Measurements from ENCODE around the gene NME7. TPM values are rescaled to one million over a fixed set of nuclear protein-coding genes. Genes with fewer than 3 reads are reported as not detected.

Gene NME7
- total and polyA plus RNA-seq, 4 donors = 7.8 to 26.5 (median 9.4) TPM

- 99% methylated on average over 2 of the region's 2 CpGs for WGBS
- DNase-seq (ENCODE audit: low spot score) = no peak
- H3K27me3 ChIP-seq (ENCODE audit: control insufficient read depth in 4 of 4, insufficient read depth in 4 of 4, low read length in 3 of 4) = no peaks in the 10 kb centered on the region
- H3K27ac ChIP-seq (ENCODE audit: low read depth in 1 of 2, low read length in 2 of 2) = no peak overlapping the region
- H3K4me3 ChIP-seq (ENCODE audit: low read depth in 1 of 3, low read length in 3 of 3) = no peak overlapping the region
- no peak overlapping the region for H3K9ac ChIP-seq (ENCODE audit: low read depth in 1 of 2, low read length in 2 of 2)
- no peaks in the 10 kb centered on the region for H3K9me3 ChIP-seq (ENCODE audit: control insufficient read depth in 4 of 4, low read length in 3 of 4)
- TF ChIP-seq HNF4G (IDR thresholded peaks at IDR 0.05) (no peak), RXRA (IDR thresholded peaks at IDR 0.05) (no peak), YY1 (IDR thresholded peaks at IDR 0.05) (no peak), EGR1 (IDR thresholded peaks at IDR 0.05; ENCODE audit: low read depth in 2 of 2) (no peak), REST (IDR thresholded peaks at IDR 0.05) (no peak), GABPA (IDR thresholded peaks at IDR 0.05 in 1 of 2, conservative IDR thresholded peaks at IDR 0.05 in 1 of 2) (no peak), TAF1 (conservative IDR thresholded peaks at IDR 0.05) (no peak), NR2F2 (IDR thresholded peaks at IDR 0.05) (no peak), RAD21 (IDR thresholded peaks at IDR 0.05) (no peak), ATF3 (IDR thresholded peaks at IDR 0.05) (no peak), CTCF (IDR thresholded peaks at IDR 0.05; ENCODE audit: low read depth, low read length, missing input control) (no peak), FOXA1 (IDR thresholded peaks at IDR 0.05) (no peak), SP1 (IDR thresholded peaks at IDR 0.05) (no peak), HNF4A (conservative IDR thresholded peaks at IDR 0.05) (no peak), FOXA2 (IDR thresholded peaks at IDR 0.05) (no peak)
- no peaks in the 10 kb centered on the region for H3K4me1 ChIP-seq (ENCODE audit: control insufficient read depth in 4 of 4, insufficient read depth in 4 of 4, low read length in 3 of 4)
- H3K36me3 ChIP-seq (ENCODE audit: control insufficient read depth in 4 of 4, insufficient read depth in 3 of 4, low read depth in 1 of 4, low read length in 3 of 4) = peaks cover 0 to 3% (median 0%) of the 10 kb centered on the region in 4 donors
Measured at GRCh38 chr1:169308313-169309039, 59.1 kb downstream of the NME7 start.

GRCh38 chr1:169307176-169307575 is 60.4 kb downstream of the NME7 start:
- TF ChIP-seq HNF4G (IDR thresholded peaks at IDR 0.05) (no peak), YY1 (IDR thresholded peaks at IDR 0.05) (no peak), FOXA1 (IDR thresholded peaks at IDR 0.05) (no peak)
- no peak overlapping the region for H3K9ac ChIP-seq (ENCODE audit: low read depth in 1 of 2, low read length in 2 of 2)
- WGBS = 95% methylated on average over 1 of the region's 1 CpG

More at GRCh38 chr1:169307176-169307575, 60.4 kb downstream of the NME7 start:
- no peaks in the 10 kb centered on the region for H3K9me3 ChIP-seq (ENCODE audit: control insufficient read depth in 4 of 4, low read length in 3 of 4)
- peaks cover 0 to 3% (median 0%) of the 10 kb centered on the region in 4 donors for H3K36me3 ChIP-seq (ENCODE audit: control insufficient read depth in 4 of 4, insufficient read depth in 3 of 4, low read depth in 1 of 4, low read length in 3 of 4)
- H3K4me3 ChIP-seq (ENCODE audit: low read depth in 1 of 3, low read length in 3 of 3) = no peak overlapping the region
- no peaks in the 10 kb centered on the region for H3K4me1 ChIP-seq (ENCODE audit: control insufficient read depth in 4 of 4, insufficient read depth in 4 of 4, low read length in 3 of 4)
- H3K27ac ChIP-seq (ENCODE audit: low read depth in 1 of 2, low read length in 2 of 2) = no peak overlapping the region
- DNase-seq (ENCODE audit: low spot score) = no peak
- H3K27me3 ChIP-seq (ENCODE audit: control insufficient read depth in 4 of 4, insufficient read depth in 4 of 4, low read length in 3 of 4) = no peaks in the 10 kb centered on the region

Data from liver (tissue), 9 donors.